HG03097 (cell line): ENCODE results near the gene WDFY1.

Experiments used
- ATAC-seq: cut with Tn5 transposase; IDR thresholded peaks from one replicate; pipeline ENCODE4 v1.9.1; 2021; ENCODE audit not compliant: unreplicated experiment, low FRiP score

Gene WDFY1

DNA sequence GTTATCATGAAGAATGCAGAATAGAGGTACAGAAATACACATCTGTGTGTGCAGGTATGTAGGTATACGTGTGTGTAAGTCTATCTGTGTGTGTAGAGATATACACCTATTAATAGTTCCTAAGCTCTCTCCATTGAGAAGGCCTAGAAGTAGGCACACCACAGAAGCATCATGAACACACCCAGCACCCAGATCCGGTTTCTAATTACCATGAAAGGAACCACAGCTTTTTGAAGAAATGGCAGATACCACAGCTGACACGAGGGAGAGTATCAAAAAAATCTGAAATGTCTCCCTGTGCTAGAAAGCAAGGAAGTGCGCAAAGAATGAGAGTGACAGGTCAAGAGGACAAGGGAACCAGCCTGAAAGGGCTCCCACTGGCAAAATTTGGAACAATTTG, 80.0 kb downstream of the WDFY1 start:
- ATAC-seq, result no peak

DNA sequence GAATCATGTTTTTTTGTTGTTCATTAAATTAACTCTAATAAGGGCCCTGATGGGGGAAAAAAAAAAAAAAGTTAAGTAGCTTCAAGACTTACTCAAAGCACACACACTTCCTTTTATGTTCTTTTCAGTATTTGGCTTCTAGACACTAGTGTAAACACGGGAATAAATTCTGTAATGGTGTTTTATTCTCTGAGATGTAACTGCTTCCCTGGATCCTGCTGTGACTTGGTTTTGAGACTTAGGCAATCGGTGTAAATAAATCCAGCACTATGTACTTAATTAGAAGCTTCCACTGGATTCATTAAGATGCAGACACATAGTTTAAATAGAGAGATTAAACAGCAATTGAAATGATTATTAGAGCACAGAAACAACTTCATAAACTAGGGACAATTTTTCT, 81.6 kb downstream of the WDFY1 start:
- no peak for ATAC-seq

DNA sequence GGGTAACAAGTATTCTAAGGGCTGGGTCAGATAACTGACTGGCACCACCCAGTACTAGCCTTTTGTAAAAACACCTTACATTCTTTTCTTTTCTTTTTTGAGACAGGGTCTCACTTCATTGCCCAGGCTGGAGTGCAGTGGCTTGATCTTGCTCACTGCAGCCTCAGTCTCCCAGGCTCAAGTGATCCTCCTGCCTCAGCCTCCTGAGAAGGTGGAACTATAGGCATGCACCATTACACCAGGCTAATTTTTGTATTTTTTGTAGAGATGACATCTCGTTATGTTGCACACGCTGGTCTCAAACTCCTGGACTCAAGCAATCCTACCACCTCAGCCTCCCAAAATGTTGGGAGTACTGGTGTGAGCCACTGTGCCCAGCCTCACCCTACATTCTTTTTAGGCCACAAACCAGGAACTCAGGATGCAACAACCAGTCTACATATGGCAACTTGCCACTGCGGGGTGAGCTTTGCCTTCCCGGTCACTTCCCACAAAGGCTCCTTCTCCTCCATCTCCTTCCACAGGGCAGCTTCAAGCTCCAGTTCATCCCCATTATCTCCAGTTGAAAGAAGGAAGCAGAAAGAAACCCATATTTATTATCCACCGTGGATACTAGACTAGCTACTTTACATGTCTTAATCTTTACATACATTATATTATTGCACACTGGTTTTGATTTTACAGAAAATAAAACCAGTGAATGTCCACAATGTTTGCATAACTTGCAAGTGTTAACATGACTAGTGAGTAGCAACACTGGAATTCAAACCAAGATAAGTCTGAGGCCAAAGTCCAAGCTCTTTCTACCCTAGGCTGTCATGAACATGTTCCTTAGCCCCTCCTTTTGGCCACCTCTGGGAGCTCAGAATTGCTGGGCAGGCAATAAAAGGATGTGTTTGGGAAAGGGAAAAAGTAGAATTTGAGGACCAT, 84.1 kb downstream of the WDFY1 start:
- no peak for ATAC-seq

GRCh38 chr2:223859070-223859469, 86.1 kb downstream of the WDFY1 start:
- ATAC-seq, result no peak

DNA sequence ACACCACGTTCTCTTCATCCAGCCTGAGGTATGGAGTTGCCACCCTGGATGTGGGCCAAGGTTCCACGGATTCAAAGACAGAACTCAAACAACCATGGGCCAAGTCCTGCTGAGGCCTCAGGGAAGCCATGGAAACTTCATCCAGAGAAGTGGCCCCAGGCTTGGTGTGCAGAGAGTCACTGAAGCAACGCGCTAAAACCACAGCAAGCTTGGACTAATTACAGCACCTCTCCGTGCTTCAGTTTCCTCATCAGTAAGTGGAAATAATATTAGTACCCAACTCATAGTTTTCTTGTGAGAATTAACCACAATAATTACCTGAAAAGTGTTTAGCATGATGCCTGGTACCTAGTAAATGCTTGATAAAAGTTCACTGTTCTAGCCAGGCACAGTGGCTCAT, 88.6 kb downstream of the WDFY1 start:
- no peak for ATAC-seq

- ATAC-seq, result no peak
These were observed 89.1 kb downstream of the WDFY1 start for GRCh38 chr2:223856021-223856420.

DNA sequence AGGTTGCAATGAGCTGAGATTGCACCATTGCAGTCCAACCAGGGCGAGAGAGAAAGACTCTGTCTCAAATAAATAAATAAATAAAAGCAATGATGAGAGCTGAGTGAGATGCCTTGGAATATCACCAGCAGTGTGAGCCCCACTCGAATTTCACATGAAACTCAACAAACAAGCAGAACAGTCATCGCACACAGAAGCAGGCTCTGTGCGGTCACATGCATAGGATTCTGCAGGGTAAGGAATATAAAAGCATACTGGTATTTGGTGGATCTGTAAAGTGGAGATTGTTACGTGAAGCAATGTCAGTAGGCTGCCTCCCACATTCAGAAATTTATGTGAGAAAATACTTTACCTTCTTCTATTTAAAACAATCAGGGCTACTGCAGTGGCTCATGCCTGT, 89.7 kb downstream of the WDFY1 start:
- ATAC-seq, result no peak

- no peak for ATAC-seq
These were observed 90.4 kb downstream of the WDFY1 start for GRCh38 chr2:223854741-223855140.

DNA sequence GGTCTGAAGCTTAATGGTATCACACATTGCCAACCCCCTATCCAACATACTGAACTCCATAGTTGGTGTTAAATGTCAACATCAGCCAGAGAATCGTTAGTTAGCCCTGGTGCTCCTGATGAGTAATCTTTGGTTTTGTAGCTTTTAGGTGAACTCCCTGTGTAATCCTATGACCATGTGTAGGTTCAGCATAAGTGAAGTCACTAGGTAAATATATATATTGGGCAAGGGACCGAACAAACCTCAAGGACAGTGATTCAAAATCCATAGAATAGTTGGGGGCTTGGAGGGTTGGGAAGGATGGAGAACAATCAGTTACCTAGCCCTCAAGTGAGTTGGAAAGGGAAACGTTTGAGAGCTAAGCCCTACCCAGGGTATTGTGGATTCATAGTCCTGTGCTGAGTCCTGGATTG, 91.7 kb downstream of the WDFY1 start:
- no peak for ATAC-seq

- ATAC-seq, result no peak
These were observed 92.8 kb downstream of the WDFY1 start for GRCh38 chr2:223852281-223852795.

- no peak for ATAC-seq
These were observed 97.7 kb downstream of the WDFY1 start for GRCh38 chr2:223847410-223847809.

- ATAC-seq, result no peak
These were observed 98.6 kb downstream of the WDFY1 start for GRCh38 chr2:223846515-223846914.

GRCh38 chr2:223841436-223842190, 103.5 kb downstream of the WDFY1 start:
- ATAC-seq, result no peak

- peak; percentile 58 for ATAC-seq
These were observed 107.7 kb downstream of the WDFY1 start, which contains the start of gene AP1S3 for GRCh38 chr2:223837287-223838061. Gene AP1S3 (minus strand): TSS chr2:223837582. CDS start chr2:223837450, 132 bp downstream.

DNA sequence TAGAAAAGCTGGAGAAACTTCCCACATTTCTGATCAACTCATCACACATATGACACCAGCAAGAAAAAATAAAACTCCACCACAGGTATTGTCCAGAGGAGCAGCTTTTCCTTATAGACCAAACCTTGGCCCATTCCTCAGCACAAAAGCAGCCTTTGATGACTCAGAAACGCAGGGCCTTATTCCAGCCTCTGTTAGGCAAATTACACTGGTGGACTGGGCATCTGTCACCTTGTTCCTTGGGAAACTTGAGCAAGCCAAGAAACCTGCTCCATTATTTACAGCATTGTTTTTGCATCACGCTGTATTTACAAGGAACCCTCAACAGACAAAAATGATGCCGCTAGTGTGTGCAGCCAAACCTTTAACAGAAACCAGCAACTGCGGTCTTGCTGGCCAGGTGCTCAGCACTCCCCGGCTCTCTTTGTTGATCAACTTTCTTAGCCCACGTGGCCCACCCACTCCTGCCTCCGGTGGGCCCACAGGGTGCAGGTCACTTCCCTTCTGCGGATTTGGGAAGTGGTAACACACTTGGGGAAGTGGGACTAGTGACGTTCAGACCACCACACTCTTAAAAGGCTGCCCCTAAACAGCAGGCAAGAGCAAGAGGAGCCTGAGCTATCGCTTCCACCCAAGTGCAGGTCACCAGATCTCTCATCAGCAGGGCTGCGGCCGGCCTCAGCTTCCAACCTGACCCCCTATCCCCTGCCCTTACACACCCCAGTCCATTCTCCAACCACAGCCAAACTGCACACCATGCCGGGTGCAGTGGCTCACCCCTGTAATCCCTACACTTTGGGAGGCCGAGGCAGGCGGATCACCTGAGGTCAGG, 109.2 kb downstream of the WDFY1 start:
- peak; percentile 45 for ATAC-seq

GRCh38 chr2:223834431-223834830, 110.7 kb downstream of the WDFY1 start:
- no peak for ATAC-seq

- ATAC-seq, result no peak
These were observed 112.8 kb downstream of the WDFY1 start for GRCh38 chr2:223832241-223832903.

- ATAC-seq, result no peak
These were observed 116.0 kb downstream of the WDFY1 start for GRCh38 chr2:223829128-223829527.

GRCh38 chr2:223828314-223828713, 116.8 kb downstream of the WDFY1 start:
- ATAC-seq, result no peak
